ENCODE data around the gene LIPT1.
"Not testable (repeated sequence)": the region's sequence is repeated elsewhere in the genome, so short reads cannot be mapped to it uniquely, and the experiment has no call there.

LIPT1 gene

GRCh38 chr2:99154643-99155536 is at the start of gene LIPT1, which contains the start of gene TSGA10:
Gene LIPT1 (plus strand): TSS chr2:99154967. CDS start chr2:99161958, 6,991 bp downstream.
Gene TSGA10 (minus strand): TSS chr2:99154942. CDS start chr2:99109439, 45,503 bp downstream.
- DNase-seq (ENCODE audit: low read depth): peak; percentile 89

DNA sequence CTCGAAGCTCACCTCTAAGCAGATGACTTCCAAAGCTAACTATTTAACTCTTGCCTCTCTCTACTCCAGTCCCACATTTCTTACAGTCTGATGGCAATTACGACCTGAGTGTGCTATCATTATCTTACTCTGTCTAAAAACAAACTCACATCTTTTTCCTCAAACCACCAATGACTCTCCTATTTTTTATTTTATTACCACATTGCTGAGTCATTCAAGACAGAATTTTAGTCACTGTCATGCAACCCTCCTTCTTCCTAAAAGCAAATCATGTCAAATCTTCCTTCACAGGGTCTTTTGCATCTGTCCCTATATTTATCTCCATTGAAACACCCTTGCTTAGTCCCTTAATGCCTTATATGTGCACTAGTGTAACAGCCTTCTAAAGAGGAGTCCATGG is 47.9 kb upstream of the LIPT1 start:
- DNase-seq (ENCODE audit: low read depth): no peak

GRCh38 chr2:99111236-99111635 is 43.5 kb upstream of the LIPT1 start:
- DNase-seq (ENCODE audit: low read depth): no peak

- DNase-seq (ENCODE audit: low read depth): no peak
Observed at GRCh38 chr2:99111945-99112344, 42.8 kb upstream of the LIPT1 start.

- no peak for DNase-seq (ENCODE audit: low read depth)
Observed at GRCh38 chr2:99112617-99113016, 42.1 kb upstream of the LIPT1 start.

- no peak for DNase-seq (ENCODE audit: low read depth)
Observed at GRCh38 chr2:99127981-99128380, 26.8 kb upstream of the LIPT1 start.

- DNase-seq (ENCODE audit: low read depth): not testable (repeated sequence)
Observed at GRCh38 chr2:99135044-99135556, 19.7 kb upstream of the LIPT1 start.

DNA sequence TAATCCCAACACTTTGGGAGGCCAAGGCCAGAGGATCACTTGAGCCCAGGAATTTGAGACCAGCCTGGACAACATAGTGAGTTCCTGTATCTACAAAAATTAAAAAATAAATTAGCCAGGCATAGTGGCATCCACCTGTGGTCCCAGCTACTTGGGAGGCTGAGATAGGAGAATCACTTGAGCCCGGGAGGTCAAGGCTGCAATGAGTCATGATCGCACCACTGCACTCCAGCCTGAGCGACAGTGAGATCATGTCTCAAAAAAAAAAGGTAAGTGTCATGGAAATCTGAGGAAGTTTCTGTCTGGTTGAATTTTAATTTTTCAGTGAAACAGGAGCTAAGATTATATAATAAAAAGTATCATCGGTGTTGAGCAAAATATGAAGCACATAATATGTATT is 15.8 kb upstream of the LIPT1 start:
- no peak for DNase-seq (ENCODE audit: low read depth)

- DNase-seq (ENCODE audit: low read depth): no peak
Observed at GRCh38 chr2:99140056-99140859, 14.5 kb upstream of the LIPT1 start.

DNA sequence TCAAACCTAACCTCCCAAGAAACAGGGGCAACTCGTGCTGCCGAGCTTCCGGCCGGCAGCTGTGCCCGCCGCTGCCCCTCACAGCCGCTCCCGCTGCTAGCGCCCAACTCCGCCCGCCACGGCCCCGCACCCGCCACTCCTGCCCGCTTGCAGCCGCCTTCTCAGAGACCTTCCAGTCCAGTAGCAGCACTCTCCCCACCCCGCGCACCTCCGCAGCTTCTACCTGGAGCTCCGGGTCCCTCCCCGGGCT is 14.0 kb upstream of the LIPT1 start:
- no peak for DNase-seq (ENCODE audit: low read depth)

DNA sequence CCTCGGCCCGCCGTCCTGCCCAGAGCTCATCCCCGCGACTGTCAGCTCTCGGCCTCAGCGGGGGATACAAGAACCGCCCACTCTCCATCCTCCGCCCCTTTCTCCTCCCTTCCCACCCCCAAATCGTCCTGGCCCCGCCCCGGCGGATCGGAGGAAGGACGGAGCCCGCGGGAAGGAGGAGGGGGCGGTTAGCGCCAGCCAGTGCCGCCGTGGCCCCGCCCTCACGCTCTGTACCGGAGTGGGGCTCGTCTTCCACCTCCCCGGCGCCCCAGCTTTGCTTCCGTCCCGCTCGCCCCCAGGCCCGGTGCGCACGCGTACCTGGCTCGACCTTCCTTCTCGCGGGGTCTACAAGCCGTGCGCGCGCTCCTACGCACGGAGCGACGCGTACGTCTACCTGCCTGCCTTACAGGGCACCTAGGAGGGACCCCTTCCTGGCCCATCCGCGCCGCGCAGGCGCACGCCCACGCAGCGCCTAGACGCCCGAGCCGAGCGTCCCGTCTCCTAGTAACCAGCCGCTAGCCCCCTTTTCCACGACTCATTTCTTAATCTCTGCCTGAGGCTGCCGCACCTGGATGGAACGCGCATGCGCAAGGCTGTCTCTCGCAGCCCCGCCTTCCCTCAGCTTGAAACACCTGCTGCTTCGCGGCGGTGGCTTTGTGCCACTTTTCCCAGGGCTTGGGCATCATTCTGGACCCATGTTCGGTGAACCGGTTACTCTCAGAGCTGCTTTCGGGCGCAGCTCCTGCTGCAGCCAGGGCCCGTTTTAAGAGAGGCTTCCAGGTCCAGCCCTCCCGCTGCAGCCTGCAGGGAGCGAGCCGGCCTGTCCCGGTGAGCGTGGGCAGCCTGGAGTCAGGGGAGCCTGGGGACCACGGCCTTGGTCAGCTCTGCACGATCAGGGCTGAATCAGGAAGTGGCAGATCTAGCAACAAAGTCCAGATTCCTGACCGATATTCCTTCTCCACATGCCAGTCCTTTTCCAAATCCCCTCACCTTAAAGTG is 13.4 kb upstream of the LIPT1 start, which contains the start of gene C2orf15:
Gene C2orf15, plus strand, starts transcription at position 598 of the 999 bp plus-strand sequence. CDS start 8,852 bp downstream, outside the sequence.
- peak; percentile 97 for DNase-seq (ENCODE audit: low read depth)

DNA sequence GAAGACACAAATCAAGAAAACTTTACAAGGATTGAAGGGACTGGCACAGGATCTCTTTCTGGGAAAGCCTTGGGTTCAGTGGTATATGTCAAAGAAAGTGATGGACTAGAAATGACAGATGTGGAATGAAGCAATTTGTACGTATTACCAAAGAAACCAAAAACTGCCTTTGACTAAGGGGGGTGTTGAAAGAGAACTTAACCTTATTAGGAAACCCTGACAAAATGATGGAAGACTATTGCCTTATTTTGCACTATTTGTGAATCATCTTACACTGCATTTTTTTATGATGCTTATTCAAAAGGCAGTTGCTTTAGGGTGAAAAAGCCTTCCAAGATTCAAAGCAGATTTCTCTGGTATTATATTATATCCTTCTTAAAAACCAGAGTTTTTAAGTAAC is 4.1 kb upstream of the LIPT1 start:
- no peak for DNase-seq (ENCODE audit: low read depth)

- no peak for DNase-seq (ENCODE audit: low read depth)
Observed at GRCh38 chr2:99152199-99152895, 2.4 kb upstream of the LIPT1 start.

DNA sequence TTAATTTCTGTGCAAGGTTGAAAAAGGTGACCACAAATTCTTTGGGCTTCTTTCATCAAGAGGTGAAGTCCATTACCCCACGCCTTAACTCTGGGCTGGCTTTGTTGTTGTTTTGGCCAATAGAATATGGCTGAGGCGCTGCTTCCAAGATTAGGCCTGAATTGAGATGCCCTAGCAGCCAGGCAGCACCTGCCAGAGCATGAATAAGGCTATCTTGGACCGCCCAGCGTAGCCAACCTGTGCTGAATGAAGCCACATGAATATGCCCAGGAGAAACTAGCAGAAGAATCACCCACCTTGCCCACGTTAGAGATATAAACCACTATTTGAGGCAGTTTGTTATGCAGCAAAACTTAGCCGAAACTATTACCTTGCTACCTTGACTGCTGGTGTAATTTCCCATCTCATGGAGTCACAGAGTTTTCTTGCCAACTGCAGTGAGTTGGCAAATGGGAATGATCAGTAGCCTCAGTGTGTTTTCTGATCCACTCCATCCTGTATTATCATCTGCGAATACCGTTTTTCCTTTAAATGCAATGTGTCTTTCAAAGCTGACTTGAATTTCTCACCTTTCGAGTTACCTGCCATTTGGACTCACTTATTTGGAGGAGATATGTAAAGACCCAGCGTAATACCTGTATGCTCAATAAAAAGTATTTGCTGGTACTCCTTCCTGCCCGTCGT is 704 bp upstream of the LIPT1 start:
- no peak for DNase-seq (ENCODE audit: low read depth)

DNA sequence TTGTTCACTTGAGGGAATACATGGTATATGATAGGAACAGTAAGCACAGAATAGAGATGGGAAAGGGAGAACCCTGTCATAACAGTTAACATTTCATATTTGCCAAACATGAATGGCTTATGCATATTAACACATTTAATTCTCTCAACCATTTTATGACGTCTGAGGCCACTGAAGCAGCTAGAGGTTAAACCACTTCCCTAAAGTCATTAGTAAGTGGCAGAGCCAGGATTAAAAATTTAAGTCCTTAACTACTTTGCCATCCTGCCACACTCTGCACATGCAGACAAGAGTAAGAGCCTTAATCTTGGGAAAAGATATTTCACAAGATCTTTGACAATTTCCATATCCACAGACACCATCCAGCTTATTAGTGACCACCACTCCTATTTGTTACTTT is 2.1 kb downstream of the LIPT1 start:
- no peak for DNase-seq (ENCODE audit: low read depth)

GRCh38 chr2:99158599-99158998 is 3.8 kb downstream of the LIPT1 start:
- no peak for DNase-seq (ENCODE audit: low read depth)

GRCh38 chr2:99159594-99159993 is 4.8 kb downstream of the LIPT1 start:
- DNase-seq (ENCODE audit: low read depth): no peak

DNA sequence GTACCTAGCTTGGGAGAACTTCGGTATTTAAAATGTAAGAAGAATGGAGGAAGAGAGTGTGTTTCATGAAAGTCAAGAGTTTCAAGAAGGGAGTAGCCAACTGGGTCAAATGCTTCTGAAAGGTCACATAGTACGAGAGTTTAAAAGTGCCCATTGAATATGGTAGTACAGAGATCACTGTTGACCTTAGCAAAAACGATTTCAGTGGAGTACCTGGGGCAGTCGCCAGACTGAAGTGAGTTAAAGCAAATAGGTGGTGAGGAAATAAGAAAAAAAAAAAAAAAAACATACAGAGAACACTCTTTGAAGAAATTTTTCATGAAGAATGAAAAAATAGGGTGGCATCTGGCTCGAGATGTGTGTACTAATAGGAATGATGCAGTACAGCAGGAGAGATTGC is 11.5 kb downstream of the LIPT1 start:
- DNase-seq (ENCODE audit: low read depth): no peak

DNA sequence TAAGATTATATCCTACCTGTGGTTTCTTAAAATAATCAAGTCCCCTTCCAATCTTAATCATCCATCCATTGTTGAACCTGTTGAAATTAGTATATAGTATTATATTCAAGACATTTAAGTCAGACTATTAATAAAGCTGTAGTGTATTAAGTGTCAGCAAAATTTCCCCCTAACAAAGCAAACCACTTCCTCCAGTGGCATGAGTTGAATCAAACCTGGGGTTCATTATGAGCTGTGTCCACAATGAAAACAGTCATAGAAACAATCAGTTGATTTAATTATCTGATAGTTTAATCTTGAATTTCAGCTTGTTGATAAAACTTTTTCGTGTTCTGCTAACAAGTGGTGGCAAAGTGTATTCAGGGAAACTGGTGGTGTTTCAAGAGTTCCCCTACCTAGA is 14.8 kb downstream of the LIPT1 start:
- DNase-seq (ENCODE audit: low read depth): no peak

- DNase-seq (ENCODE audit: low read depth): no peak
Observed at GRCh38 chr2:99171377-99172140, 16.8 kb downstream of the LIPT1 start.
